Epithelial cell of esophagus (primary cell): ENCODE measurements around the gene SERTAD1.
A peak's percentile ranks its signal among the peaks of the same experiment; 100 is the strongest.

Source experiments
- DNase-seq: peaks from one replicate; pipeline ENCODE4 v3.0.0; 2010; ENCODE audit warnings: low read depth
- H3K4me3 ChIP-seq: 2 replicates; pipeline ENCODE4 v1.5.1; 2011; ENCODE audit warnings: mild to moderate bottlenecking, low read length, control low read depth
- CTCF ChIP-seq: IDR thresholded peaks from 2 replicates; pipeline ENCODE4 v1.5.1; 2011; ENCODE audit warnings: low read depth, mild to moderate bottlenecking, low read length, control low read depth, inconsistent platforms; ENCODE audit not compliant: insufficient read depth; ENCODE audit errors: missing control alignments

The SERTAD1 gene

GRCh38 chr19:40416918-40417642 is 8.7 kb downstream of the SERTAD1 start:
- peak; percentile 36 for DNase-seq

GRCh38 chr19:40415768-40416167 is 10.0 kb downstream of the SERTAD1 start:
- TF ChIP-seq CTCF: no peak
- no peak overlapping the region for H3K4me3 ChIP-seq
- DNase-seq: no peak

More at GRCh38 chr19:40416918-40417642, 8.7 kb downstream of the SERTAD1 start:
- TF ChIP-seq CTCF: no peak
- H3K4me3 ChIP-seq: no peak overlapping the region

GRCh38 chr19:40414542-40415535 is 11.0 kb downstream of the SERTAD1 start:
- no peak for TF ChIP-seq CTCF
- no peak overlapping the region for H3K4me3 ChIP-seq
- no peak for DNase-seq

GRCh38 chr19:40413291-40413845 is 12.4 kb downstream of the SERTAD1 start, which contains the start of gene PRX:
TSS of gene PRX (minus strand) at chr19:40413378. CDS start at chr19:40407932, 5,446 bp downstream.
- H3K4me3 ChIP-seq: no peak within 1 kb of the TSS
- no peak for TF ChIP-seq CTCF
- no peak for DNase-seq

- DNase-seq: no peak
- H3K4me3 ChIP-seq: no peak overlapping the region
- TF ChIP-seq CTCF: no peak
These were observed 12.9 kb downstream of the SERTAD1 start for GRCh38 chr19:40412866-40413265.

GRCh38 chr19:40411958-40412499 is 13.8 kb downstream of the SERTAD1 start:
- H3K4me3 ChIP-seq: no peak overlapping the region
- no peak for TF ChIP-seq CTCF
- no peak for DNase-seq
